RWPE2 (cell line): Measurements from ENCODE around the gene FOXA2.

Experiments
- ATAC-seq: fragments of 200-7000 bp; cut with Tn5 transposase; 3 replicates; pipeline ENCODE4 v1.9.1; 2021; ENCODE audit warnings: low read depth
- DNase-seq: peaks from one replicate; pipeline ENCODE4 v3.0.0-alpha.2; 2020; ENCODE audit warnings: low spot score
- H3K27ac ChIP-seq: fragments of 450-650 bp; 2 replicates; pipeline ENCODE4 v1.5.1; 2017; ENCODE audit warnings: mild to moderate bottlenecking; ENCODE audit not compliant: poor library complexity, severe bottlenecking
- H3K27me3 ChIP-seq: fragments of 250-450 bp; sonication (Bioruptor Pico); 2 replicates; pipeline ENCODE4 v1.5.1; 2021; ENCODE audit warnings: mild to moderate bottlenecking, moderate library complexity; ENCODE audit not compliant: insufficient read depth, poor library complexity, severe bottlenecking
- H3K36me3 ChIP-seq: fragments of 250-450 bp; sonication (Bioruptor Pico); 2 replicates; pipeline ENCODE4 v1.5.1; 2020; ENCODE audit warnings: low read depth, mild to moderate bottlenecking, moderate library complexity
- H3K4me1 ChIP-seq: fragments of 250-450 bp; sonication (Bioruptor Pico); 2 replicates; pipeline ENCODE4 v1.5.1; 2021; ENCODE audit warnings: mild to moderate bottlenecking, moderate library complexity; ENCODE audit not compliant: insufficient read depth, poor library complexity, severe bottlenecking
- H3K4me3 ChIP-seq: fragments of 250-450 bp; sonication (Bioruptor Pico); 2 replicates; pipeline ENCODE4 v1.5.1; 2021; ENCODE audit warnings: mild to moderate bottlenecking, moderate library complexity; ENCODE audit not compliant: severe bottlenecking
- H3K9me3 ChIP-seq: fragments of 250-450 bp; sonication (Bioruptor Pico); 2 replicates; pipeline ENCODE4 v1.5.1; 2021; ENCODE audit warnings: mild to moderate bottlenecking, moderate library complexity; ENCODE audit not compliant: severe bottlenecking
- CTCF ChIP-seq: fragments of 450-650 bp; IDR thresholded peaks from one replicate; pipeline ENCODE4 v1.5.1; 2017; ENCODE audit warnings: mild to moderate bottlenecking, moderate library complexity; ENCODE audit not compliant: poor library complexity, severe bottlenecking

FOXA2 gene

GRCh38 chr20:22559711-22560318, 24.6 kb downstream of the FOXA2 start:
- Histone ChIP-seq H3K36me3 (no peaks in the 10 kb centered on the region), H3K4me3 (no peak overlapping the region), H3K4me1 (no peaks in the 10 kb centered on the region), H3K9me3 (no peaks in the 10 kb centered on the region), H3K27me3 (peaks cover 19% of the 10 kb centered on the region), H3K27ac (no peak overlapping the region)
- DNase-seq (no peak), ATAC-seq (no peak)
- no peak for TF ChIP-seq CTCF

- no peaks in the 10 kb centered on the region for H3K9me3 ChIP-seq
- no peak for DNase-seq
- no peak overlapping the region for H3K4me3 ChIP-seq
- H3K36me3 ChIP-seq: no peaks in the 10 kb centered on the region
- ATAC-seq: no peak
- H3K27me3 ChIP-seq: peaks cover 9% of the 10 kb centered on the region
- no peak for TF ChIP-seq CTCF
- no peak overlapping the region for H3K27ac ChIP-seq
- H3K4me1 ChIP-seq: no peaks in the 10 kb centered on the region
Observed at GRCh38 chr20:22557403-22558276, 26.7 kb downstream of the FOXA2 start.

GRCh38 chr20:22556565-22557056, 27.8 kb downstream of the FOXA2 start:
- peaks cover 7% of the 10 kb centered on the region for H3K27me3 ChIP-seq
- no peaks in the 10 kb centered on the region for H3K4me1 ChIP-seq
- TF ChIP-seq CTCF: no peak
- H3K9me3 ChIP-seq: no peaks in the 10 kb centered on the region
- ATAC-seq (no peak), DNase-seq (no peak)
- H3K27ac ChIP-seq: no peak overlapping the region
- no peak overlapping the region for H3K4me3 ChIP-seq
- no peaks in the 10 kb centered on the region for H3K36me3 ChIP-seq

GRCh38 chr20:22555791-22556564, 28.4 kb downstream of the FOXA2 start:
- Histone ChIP-seq H3K27me3 (peaks cover under 1% of the 10 kb centered on the region), H3K36me3 (no peaks in the 10 kb centered on the region), H3K4me1 (no peaks in the 10 kb centered on the region), H3K27ac (no peak overlapping the region), H3K4me3 (no peak overlapping the region), H3K9me3 (no peaks in the 10 kb centered on the region)
- no peak for TF ChIP-seq CTCF
- no peak for DNase-seq
- ATAC-seq: no peak
